CD4-positive, alpha-beta T cell treated with Interleukin-6 for 4 hours (primary cell): ENCODE results near the gene PRR35.
"Not testable (repeated sequence)": the region's sequence is repeated elsewhere in the genome, so short reads cannot be mapped to it uniquely, and the experiment has no call there.

Source experiments
- DNase-seq: peaks from one replicate; pipeline ENCODE4 v3.0.0-alpha.2; 2020; ENCODE audit warnings: mixed read lengths

PRR35 gene

DNA sequence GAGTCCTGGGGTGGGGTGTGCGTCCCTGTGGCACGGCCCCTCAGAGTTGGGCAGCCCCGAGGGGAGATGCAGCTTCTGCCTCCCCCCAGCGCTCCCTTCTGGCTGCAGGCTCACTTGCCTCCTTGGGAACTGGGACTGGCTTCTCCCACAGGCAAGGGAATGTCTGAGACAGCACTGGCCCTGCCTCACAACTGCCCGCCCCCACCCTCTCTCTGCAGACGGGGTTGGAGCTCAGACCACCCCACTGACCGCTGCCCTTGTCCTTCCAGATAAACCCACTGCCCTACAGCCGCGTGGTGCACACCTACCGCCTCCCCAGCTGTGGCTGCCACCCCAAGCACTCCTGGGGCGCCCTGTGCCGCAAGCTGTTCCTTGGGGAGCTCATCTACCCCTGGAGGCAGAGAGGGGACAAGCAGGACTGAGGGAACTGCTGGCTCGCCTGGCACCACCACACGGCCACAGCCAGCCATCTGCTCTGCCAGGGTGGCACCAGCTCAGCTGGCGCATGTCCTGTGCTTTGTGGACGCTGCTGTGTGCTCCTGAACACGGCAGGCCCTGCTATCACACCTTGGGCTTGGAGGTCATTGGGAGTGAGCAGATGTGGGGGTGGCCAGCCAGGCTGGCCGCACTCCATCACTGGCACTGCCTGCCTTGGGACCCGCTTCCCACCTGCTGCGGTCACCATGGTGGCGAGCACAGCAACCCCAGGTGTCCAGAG, 22.6 kb downstream of the PRR35 start:
- no peak for DNase-seq

DNA sequence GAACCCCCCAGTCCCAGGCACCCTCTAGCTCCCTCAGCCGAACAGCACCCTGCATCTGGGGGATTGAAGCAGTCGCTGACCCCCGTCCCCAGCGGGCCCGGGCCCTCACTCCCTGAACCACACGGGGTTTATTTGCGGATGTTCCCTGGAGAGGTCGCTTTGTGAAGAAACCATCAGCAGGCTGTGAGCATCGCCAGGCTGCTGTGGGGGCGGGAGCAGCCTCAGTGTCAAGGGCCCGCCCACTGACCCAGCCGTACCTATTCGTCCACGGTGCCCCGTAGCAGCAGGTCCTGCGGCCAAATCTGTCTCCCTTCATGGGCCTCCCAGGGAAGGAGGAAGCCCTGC, 23.2 kb downstream of the PRR35 start:
- DNase-seq, result no peak

DNA sequence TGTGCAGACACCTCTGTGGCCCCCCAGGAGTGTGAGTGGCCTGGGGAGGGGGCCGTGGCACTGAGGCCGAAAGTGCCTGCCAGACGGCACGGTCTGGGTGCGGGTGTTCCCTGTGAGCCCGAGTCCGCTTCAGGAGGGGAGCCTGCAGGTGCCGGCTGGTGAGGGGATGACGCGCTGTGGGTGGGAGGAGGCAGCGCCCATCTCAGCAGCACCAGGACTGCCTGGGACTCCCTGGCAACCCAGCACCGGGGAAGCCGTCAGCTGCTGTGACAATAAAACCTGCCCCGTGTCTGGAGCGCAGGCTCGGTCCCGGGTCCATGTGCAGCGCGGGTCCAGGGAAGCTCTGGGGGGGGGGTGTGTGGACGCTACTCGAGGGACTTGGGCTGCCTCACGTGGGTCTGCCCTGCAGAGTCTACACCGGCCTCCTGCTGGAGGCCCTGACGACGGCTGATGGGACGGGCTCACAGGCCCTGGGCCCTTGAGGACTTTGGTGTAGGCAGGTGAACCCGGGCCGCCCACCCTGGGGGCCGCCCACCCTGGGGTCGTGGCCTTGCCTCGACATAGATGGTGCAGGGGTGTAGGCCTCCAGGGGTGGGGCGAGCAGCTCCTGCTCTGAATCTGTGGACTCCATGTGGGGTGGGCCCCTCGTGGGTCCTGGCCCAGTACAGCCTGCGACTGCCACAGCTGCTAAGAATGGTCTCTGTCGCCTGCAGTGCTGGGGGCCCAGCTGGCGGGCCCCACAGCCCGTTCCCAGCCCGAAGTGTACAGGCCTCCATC, 23.8 kb downstream of the PRR35 start:
- no peak for DNase-seq

DNA sequence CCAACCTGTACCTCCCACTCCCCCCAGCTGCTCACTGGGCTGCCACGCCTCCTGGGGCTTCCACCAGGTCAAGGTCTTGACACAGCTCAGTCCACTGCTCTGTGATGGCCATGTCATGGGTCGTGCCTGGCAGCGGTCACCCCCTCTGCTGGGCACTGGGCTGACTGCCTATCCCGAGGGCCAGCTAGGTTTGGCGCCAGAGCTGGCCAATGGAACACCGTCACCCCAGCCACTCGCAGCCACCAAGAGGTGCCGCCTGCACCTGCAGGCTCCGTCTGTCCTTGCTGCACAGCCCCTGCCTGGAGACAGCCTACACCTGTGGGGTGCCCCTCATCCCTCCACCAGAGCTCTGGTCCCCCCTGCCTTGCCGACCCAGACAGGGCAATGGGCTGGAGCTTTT, 25.2 kb downstream of the PRR35 start:
- no peak for DNase-seq

DNA sequence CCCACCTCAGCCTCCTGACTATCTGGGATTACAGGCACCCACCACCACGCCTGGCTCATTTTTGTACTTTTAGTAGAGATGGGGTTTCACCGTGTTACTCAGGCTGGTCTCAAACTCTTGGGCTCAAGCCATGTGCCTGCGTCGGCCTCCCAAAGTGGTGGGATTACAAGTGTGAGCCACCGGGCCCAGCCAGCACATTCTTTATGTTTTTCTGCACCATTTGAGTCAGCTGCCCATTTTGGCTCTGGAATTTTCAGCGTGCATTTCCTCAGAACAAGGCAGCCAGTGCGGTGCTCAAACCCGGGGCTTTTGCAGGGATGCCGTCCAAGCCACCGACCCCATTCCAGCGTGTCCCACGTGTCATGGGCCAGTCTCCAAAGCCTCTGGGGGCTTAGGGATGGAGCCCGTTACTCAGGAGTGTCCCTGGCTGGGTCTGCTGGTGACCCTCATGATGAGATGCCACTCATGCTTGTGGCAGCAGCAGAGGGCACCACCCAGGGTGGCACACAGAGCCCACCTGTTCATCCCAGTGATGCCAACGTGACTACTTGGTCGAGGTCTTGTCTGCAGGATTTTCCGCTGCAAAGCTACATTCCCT, 26.0 kb downstream of the PRR35 start:
- DNase-seq, result no peak

DNA sequence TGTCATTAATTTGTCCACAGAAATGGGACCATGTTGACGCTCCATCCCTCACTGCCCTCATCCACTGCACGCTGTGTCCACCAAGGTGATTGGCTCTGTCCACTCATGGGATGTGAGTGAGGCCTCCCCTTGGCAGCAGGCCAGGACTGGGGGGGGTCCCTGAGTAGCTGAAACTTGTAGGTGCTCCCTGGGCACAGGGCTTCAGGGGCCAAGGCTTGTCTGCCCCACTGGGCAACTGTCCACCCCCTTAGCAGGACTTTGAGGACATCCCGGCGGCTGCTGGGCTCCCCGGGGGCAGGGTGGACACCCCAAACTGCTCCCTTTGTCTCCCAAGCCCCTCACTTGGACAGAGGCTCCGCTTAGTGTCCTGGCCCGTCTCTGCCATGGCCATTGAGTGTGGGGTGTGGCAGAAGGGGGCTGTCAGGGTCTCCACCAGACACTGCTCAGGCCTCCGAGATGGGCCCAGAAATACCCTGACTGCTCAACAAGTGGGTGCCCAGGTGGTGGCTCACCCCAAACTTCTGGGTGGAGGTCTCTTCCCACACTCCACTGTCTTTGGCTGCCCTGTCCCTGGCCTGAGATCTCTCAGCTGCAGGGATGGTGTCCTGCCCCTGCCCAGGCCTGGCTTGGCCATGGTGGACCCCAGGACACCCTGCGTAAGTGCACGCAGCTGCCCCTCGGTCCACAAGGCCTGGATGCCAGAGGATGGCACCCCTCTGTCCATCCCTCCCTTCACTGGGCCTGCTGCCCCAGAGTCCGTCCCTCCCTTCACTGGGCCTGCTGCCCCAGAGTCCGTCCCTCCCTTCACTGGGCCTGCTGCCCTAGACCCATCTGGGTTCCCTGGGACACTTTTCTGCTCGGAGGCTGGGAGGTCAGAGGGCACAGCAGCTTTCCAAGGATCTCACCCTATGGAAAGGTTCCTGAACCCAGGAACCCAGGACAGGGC, 26.7 kb downstream of the PRR35 start:
- no peak for DNase-seq

DNA sequence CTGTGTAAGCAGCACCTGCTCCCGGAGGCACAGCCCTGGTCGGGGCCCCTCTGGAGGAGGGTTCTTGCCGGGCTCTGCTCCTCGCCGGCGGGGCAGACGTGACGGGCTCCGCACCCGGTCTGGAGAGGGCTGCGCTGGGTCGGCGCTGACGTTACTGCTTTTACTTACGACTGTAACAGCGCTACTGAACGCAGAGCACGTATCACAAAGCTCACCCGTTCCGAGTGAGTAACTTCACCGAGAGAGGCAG, 28.4 kb downstream of the PRR35 start:
- DNase-seq, result peak; percentile 61

DNA sequence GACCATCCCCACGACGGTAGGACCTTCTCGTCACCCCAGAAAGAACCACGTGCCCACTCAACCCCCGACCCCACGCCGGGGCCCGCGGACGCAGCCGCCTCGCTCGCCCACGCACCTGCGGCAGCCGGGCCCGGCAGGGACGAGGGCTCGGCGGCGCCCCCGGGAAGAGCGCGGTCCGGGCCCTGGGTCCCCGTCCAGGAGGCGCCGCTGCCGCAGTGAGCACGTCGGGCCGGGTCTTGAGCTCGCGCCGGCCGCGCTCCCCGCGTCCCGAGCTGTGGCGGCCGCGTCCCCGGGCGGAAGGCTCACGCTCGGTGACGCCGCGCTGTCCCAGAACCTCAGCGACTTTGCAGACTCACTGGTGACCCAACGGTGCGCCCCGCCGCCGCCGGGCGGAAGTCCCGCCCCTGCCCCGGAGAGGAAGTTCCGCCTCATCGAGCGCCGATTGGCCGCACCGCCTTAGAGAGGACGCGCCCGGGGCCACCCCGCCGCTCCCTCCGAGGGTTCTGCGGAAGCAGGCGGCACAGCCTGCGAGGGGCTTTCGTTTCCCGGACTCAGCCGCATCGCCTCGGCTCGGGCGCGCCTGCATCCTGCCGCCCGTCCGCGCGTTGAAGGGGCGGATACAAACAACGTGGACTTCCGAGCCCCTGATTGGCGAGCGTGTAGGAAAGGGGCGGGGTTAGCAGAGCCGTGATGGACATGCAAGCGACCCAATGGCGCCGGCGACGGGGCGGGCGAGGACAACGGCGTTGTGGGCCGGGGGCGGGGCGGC, 28.9 kb downstream of the PRR35 start:
- DNase-seq, result peak; percentile 97

DNA sequence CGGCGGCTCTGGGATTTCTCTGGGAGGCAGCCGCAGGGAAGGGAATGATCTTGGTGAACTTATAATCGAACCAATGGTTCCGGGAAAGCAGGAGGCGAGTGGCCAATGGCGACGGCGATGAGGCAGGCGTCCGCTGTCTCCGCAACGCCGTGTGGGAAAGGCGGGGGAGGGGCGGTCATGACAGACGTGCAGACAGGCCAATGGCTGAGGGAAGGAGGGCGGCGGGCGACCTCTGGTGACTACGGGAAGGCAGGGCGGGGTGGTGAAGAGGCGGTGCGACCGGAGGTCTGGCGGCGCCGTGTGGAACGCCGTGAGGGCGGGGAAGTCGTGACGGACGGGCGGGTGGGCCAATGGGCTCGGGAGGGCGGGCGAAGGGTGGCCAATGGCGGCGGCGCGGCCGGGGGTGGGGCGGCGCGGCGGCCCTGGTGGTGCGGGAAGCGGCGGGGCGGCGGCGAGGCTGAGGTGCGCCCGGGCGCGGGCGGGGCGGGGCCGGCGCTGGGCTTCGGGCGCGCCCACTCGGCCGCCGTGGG, 29.5 kb downstream of the PRR35 start, which contains the start of gene RAB40C:
TSS of gene RAB40C (plus strand) at position 409 of the 530 bp plus-strand sequence. CDS start 226 bp downstream, outside the sequence.
- peak; percentile 99 for DNase-seq

DNA sequence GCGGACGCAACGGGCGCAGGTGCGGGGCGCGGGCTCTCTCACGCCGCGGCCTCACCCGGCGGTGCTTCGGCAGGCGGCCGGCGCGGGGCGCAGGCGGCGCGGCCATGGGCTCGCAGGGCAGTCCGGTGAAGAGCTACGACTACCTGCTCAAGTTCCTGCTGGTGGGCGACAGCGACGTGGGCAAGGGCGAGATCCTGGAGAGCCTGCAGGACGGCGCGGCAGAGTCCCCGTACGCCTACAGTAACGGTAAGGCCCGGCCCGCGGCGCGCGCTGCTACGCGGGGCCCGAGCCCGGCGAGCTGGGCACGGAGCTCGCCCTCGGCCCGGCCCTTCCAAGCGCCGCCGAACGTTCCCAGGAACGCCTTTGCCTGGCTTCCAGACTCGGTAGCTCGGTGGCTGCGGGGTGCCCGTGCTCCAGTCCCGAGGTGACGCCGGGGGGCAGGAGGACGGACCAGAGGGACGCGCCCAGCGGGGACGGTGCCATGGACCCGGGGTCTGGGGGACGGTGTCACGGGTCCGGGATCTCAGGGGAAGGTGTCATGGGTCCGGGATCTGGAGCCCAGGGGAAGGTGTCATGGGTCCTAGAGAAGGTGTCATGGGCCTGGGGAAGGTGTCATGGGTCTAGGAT, 30.1 kb downstream of the PRR35 start:
- no peak for DNase-seq

DNA sequence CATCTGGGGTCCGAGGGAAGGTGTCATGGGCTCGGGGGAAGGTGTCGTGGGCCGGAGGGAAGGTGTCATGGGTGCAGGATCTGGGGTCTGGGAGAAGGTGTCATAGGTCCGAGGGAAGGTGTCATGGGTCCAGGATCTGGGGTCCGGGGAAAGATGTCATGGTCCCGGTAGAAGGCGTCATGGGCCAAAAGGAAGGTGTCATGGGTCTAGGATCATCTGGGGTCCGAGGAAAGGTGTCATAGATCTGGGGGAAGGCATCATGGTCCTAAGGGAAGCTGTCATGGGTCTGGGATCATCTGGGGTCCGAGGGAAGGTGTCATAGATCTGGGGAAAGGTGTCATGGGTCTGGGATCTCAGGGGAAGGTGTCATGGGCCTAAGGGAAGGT, 30.6 kb downstream of the PRR35 start:
- no peak for DNase-seq

DNA sequence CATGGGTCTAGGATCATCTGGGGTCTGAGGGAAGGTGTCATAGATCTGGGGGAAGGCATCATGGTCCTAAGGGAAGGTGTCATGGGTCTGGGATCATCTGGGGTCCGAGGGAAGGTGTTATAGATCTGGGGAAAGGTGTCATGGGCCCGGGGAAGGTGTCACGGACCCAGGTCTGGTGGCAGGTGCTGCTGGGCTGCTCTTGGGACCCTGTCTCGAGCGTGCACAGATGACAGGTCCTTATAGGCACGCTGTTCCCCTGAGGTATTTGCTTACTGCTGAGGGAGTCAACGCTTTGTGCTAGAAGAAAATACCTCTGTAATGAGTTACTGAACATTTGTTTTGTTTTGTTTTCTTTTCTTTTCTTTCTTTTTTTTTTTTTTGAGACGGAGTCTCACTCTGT, 31.0 kb downstream of the PRR35 start:
- DNase-seq, result no peak

DNA sequence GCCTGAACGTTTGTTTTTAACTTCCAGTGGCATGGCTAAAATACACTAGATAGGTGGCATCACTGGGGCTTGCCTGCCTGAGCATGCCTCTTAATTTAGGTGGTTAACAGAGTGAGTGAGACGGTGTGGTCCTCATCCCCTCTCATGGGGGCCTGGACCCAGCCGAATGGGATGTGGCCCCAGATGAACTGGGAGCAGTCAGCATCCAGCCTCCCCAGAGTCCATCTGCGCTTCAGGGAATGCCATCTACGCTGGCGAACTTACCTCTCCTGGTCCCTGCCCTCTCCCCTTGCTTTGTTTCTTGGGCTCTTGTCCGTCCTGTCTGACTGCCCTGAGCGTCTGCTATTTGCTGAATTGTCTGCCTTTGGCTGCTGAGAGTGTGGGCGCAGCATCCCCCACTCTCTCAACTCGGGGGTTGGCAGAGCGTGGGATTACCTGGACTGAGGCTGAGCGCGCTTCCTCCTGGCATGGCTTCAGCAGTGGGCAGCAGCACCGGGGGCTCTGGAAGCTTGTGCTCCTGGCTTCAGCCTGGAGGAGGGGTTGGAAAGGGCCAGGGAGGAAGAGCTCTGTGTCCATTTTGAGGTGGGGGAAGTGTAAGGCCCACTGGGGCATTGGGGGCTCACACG, 31.8 kb downstream of the PRR35 start:
- no peak for DNase-seq

DNA sequence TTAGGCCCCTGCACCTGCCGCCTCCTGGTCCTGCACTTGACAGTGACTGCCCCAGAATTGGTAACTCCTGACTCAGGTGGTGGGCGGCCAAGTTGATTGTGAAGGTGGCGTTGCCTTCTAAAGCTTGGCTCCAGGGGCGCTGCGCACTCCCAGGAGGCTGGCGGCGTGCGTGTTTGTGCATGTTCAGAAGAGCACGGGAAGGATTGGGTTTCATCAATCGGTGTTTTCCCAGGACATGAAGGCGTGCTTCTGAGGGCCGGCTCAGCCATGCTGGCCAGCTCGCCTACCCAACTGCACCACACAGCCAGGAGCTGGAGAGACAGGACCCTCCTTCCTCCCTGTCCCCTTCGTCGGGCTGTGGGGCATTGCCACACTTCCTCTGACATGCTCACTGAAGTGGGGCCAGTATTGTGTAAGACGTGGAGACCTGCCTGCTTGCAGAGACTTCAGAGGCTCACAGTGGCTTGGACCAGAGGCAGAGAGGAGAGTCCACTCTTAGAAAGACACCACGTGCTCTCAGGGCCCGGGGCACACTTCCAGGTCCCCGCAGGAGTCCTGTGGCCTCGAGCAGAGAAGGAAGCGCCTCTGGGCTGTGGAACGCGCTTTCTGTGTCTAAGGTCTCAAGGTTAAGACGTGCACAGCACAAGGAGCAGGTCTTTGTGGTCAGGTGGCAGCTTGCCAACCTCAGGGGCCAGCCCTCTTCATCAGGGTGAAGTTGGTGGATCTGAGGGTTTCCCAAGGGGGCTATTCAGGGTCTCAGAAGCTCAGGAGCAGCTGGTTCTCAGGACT, 32.5 kb downstream of the PRR35 start:
- no peak for DNase-seq

DNA sequence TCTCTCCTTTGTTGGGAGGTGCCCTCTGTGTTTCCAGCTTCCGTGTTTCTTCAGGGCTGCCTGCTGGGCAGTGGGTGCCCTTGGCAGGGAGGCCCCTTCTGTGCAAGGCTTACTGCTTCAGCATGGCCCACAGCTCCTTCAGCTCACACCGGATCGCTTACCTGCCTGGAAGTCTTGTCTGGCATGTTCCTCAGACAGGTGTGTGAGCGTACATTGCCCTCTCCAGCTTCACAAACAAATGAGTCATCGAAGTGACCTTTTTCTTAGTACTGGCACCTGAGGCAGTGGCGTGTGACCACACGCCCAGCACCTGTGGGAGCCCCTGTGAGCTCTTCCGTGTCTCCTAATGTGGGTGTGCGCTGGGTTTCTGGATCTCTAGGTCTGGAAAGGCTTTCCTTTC, 33.2 kb downstream of the PRR35 start:
- DNase-seq, result no peak

DNA sequence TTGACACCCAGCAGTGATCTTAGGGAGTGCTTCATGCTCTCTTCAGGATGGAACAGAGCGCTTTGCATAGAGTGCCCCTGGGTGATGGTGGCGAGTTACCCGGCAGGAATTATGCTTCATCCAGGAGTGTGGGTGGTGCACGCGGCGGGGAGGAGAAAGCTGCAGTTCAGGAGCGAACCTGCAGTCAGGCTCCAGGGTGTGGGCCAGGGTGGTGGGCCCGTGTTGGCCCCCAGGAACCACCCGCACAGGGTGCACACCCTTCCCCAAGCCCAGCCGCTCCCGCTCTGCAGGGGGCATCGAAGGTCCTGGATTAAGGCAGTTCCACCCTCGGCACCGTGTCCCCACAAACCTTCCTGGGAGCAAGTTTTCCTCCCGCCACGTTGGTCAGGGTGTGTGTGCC, 33.6 kb downstream of the PRR35 start:
- DNase-seq, result no peak

DNA sequence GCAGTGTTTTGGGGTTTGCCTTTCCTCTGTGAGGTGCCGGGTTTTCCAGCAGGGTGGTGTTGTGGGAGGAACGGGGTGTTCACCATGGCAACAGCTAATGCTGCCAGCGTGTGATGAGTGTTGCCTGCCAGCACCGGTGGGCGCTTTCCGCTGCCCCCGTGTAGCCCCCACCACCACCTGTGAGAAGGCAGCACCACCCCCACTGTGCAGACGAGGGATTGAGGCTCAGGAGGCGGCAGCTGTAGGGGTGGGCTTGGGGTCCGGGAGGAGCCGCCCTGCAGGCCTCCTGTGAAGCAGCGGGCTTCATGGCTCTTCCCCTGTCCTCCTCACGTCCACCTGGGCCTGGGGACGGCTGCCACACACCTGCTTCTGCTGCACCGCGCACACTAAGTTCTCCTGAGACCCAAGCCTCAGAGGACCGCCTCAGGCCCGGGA, 34.9 kb downstream of the PRR35 start:
- no peak for DNase-seq

DNA sequence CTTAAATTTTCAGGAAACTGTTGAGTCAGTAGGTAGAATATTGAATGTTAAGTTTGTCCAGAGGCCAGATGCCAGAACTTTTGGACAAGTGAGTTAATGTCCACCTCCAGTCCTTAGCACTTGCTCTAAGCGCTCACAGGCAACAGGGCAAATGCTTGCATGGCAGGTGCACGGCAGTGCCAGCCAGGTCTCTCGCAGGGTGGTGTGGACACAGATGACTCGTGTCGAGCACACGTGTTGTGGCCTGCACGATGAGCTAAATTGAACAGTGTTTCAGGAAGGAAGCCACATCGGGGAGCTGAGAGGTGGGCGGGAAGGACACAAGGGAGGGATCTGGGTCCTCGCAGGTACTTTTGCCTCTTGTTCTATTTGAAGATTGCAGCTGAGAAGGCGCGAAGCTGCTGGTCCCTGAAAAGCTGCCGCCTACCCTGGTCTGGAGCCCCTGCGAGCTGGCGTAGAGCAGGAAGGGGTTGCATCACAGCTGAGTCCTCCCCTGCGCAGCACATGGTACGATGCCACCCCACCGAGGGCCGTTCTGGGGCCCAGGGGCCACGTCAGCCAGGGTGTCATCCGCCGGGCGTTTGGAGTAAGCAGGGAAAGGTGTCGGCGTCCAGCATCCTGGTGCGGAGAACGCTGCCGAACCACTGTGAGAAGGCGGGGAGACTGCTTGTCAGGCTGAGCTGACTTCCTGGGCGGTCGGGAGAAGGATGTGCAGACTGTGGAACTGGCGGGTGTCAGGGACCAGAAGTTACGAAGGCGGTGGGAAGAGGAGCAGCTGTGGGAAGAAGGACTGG, 35.9 kb downstream of the PRR35 start:
- DNase-seq, result no peak

DNA sequence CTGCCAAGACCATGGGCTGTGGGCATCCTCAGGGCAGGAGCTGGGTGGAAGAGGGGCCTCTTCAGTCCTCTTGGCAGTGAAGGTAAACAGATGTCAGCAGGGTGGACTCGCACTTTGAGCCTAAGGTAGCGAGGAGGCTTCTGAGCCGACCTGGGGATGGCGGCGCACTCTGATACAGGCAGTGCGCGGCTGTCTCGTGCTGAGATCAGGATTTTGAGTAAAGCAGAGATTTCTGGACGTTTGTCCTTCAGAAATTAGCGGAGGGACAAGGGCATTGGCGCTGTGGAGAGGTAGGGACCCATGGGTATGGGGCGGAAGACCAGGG, 36.5 kb downstream of the PRR35 start:
- no peak for DNase-seq

DNA sequence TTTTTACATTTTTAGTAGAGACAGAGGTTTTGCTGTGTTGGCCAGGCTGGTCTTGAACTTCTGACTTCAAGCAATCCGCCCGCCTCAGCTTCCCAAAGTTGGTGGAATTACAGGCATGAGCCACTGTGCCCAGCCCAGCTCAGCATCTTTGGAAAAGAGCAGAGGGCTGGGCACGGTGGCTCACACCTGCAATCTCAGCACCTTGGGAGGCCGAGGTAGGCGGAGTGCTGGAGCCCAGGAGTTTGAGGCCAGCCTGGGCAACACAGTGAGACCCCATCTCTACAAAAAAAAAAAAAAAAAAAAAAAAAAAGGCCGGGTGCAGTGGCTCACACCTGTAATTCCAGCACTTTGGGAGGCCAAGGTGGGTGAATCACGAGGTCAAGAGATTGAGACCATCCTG, 37.5 kb downstream of the PRR35 start:
- not testable (repeated sequence) for DNase-seq
